Esophagus squamous epithelium (tissue), 4 donors: ENCODE data around the gene GNB1L.

Experiments
- POLR2A ChIP-seq, 4 donors: fragments of 450-650 bp; IDR thresholded peaks; one replicate each; pipeline ENCODE4 v1.6.1; 2017; ENCODE audit warnings: antibody characterized with exemption in 4 of 4, mild to moderate bottlenecking in 4 of 4, moderate library complexity in 3 of 4
- TF ChIP-seq, protein P1 (sequence below), 6 experiments: fragments of 450-650 bp in 4 of 6; fragments of 200-600 bp in 2 of 6; sonication (generic) in 2 of 6; IDR thresholded peaks; one replicate each; pipeline ENCODE4 v1.5.1; 2016 to 2019; ENCODE audit warnings: antibody characterized with exemption in 6 of 6, mild to moderate bottlenecking in 4 of 6, moderate library complexity in 4 of 6

DNA sequence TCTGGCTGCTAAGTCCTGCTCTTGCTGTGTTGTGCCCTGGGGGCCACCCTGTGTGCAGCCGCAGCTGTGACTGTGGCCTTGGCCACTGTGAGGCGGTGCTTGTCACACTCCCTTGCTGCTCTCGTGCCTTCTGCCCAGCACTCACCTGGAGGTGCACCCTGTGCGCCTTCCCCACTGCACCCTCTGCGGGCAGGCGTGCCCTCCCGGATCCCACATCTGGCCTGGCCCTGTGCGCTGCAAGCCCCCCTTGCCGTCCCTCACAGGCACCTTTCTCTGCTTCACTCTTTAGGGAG is 66.9 kb downstream of the GNB1L start:
- no peak for TF ChIP-seq POLR2A (IDR thresholded peaks at IDR 0.05)
- TF ChIP-seq, protein P1, sequence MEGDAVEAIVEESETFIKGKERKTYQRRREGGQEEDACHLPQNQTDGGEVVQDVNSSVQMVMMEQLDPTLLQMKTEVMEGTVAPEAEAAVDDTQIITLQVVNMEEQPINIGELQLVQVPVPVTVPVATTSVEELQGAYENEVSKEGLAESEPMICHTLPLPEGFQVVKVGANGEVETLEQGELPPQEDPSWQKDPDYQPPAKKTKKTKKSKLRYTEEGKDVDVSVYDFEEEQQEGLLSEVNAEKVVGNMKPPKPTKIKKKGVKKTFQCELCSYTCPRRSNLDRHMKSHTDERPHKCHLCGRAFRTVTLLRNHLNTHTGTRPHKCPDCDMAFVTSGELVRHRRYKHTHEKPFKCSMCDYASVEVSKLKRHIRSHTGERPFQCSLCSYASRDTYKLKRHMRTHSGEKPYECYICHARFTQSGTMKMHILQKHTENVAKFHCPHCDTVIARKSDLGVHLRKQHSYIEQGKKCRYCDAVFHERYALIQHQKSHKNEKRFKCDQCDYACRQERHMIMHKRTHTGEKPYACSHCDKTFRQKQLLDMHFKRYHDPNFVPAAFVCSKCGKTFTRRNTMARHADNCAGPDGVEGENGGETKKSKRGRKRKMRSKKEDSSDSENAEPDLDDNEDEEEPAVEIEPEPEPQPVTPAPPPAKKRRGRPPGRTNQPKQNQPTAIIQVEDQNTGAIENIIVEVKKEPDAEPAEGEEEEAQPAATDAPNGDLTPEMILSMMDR (IDR thresholded peaks at IDR 0.05) = no peak
